ENCODE measurements around the gene MAML3. TPM values are rescaled to one million over a fixed set of nuclear protein-coding genes. Genes with fewer than 3 reads are reported as not detected.
"Not testable (repeated sequence)": the region's sequence is repeated elsewhere in the genome, so short reads cannot be mapped to it uniquely, and the experiment has no call there.

Gene MAML3
- total and polyA plus RNA-seq, 7 experiments from 2014 or later, result 0.53 to 9.4 (median 3.3) TPM

GRCh38 chr4:139704915-139705485 is 449.0 kb downstream of the MAML3 start:
- intact Hi-C loops (cut with micrococcal nuclease), result loop anchor here in 1 of 2 donors (5.0 kb wide), 1 partner anchor 48 kb away; no protein-coding TSS in a partner anchor
- H3K4me1 Mint-ChIP-seq, result peaks cover 0 to 2% (median 0%) of the 10 kb centered on the region in 7 donors
- Histone ChIP-seq H3K27me3 (ENCODE audit: control insufficient read depth in 2 of 2, insufficient read depth in 2 of 2, low read length in 2 of 2) (no peaks in the 10 kb centered on the region), H3K36me3 (ENCODE audit: control insufficient read depth in 2 of 3, insufficient read depth in 3 of 3, low read length in 3 of 3) (no peaks in the 10 kb centered on the region), H3K9me3 (ENCODE audit: control insufficient read depth in 2 of 3, low read length in 3 of 3) (no peaks in the 10 kb centered on the region), H3K4me1 (ENCODE audit: control insufficient read depth in 2 of 2, insufficient read depth in 2 of 2, low read length in 2 of 2) (no peaks in the 10 kb centered on the region), H3K27ac (ENCODE audit: low read depth, low read length) (no peak overlapping the region), H3K4me3 (ENCODE audit: low read length) (no peak overlapping the region)
- peaks cover 0 to 21% (median 4%) of the 10 kb centered on the region in 11 donors for H3K9me3 Mint-ChIP-seq
- ChIA-PET POLR2A (no interaction called here), CTCF (no interaction called here)
- ATAC-seq (no peak), DNase-seq (no peak)
- H3K27me3 Mint-ChIP-seq, result peaks cover 0 to 10% (median 0%) of the 10 kb centered on the region in 5 donors
- H3K4me3 Mint-ChIP-seq, result no peak overlapping the region
- peaks cover 0 to 44% (median 13%) of the 10 kb centered on the region in 5 donors for H3K36me3 Mint-ChIP-seq
- H3K27ac Mint-ChIP-seq, result no peak overlapping the region

GRCh38 chr4:139700568-139700967 is 453.4 kb downstream of the MAML3 start:
- ChIA-PET CTCF (no interaction called here), POLR2A (no interaction called here)
- no peaks in the 10 kb centered on the region for H3K36me3 ChIP-seq (ENCODE audit: control insufficient read depth in 2 of 3, insufficient read depth in 3 of 3, low read length in 3 of 3)
- no peak for DNase-seq
- no peaks in the 10 kb centered on the region for H3K4me1 ChIP-seq (ENCODE audit: control insufficient read depth in 2 of 2, insufficient read depth in 2 of 2, low read length in 2 of 2)
- no peak overlapping the region for H3K27ac ChIP-seq (ENCODE audit: low read depth, low read length)
- H3K9me3 ChIP-seq (ENCODE audit: control insufficient read depth in 2 of 3, low read length in 3 of 3), result no peaks in the 10 kb centered on the region
- H3K27me3 ChIP-seq (ENCODE audit: control insufficient read depth in 2 of 2, insufficient read depth in 2 of 2, low read length in 2 of 2), result no peaks in the 10 kb centered on the region
- H3K27me3 Mint-ChIP-seq, result peaks cover 0 to 4% (median 0%) of the 10 kb centered on the region in 5 donors
- no peak overlapping the region for H3K27ac Mint-ChIP-seq
- peaks cover 0 to 2% (median 0%) of the 10 kb centered on the region in 7 donors for H3K4me1 Mint-ChIP-seq
- ATAC-seq, result no peak
- intact Hi-C loops (cut with micrococcal nuclease), result loop anchor here in 1 of 2 donors (5.0 kb wide), 1 partner anchor 43 kb away; no protein-coding TSS in a partner anchor
- no peak overlapping the region for H3K4me3 Mint-ChIP-seq
- no peak overlapping the region for H3K4me3 ChIP-seq (ENCODE audit: low read length)
- peaks cover 7 to 38% (median 20%) of the 10 kb centered on the region in 5 donors for H3K36me3 Mint-ChIP-seq
- H3K9me3 Mint-ChIP-seq, result peaks cover 0 to 14% (median 5%) of the 10 kb centered on the region in 11 donors

DNA sequence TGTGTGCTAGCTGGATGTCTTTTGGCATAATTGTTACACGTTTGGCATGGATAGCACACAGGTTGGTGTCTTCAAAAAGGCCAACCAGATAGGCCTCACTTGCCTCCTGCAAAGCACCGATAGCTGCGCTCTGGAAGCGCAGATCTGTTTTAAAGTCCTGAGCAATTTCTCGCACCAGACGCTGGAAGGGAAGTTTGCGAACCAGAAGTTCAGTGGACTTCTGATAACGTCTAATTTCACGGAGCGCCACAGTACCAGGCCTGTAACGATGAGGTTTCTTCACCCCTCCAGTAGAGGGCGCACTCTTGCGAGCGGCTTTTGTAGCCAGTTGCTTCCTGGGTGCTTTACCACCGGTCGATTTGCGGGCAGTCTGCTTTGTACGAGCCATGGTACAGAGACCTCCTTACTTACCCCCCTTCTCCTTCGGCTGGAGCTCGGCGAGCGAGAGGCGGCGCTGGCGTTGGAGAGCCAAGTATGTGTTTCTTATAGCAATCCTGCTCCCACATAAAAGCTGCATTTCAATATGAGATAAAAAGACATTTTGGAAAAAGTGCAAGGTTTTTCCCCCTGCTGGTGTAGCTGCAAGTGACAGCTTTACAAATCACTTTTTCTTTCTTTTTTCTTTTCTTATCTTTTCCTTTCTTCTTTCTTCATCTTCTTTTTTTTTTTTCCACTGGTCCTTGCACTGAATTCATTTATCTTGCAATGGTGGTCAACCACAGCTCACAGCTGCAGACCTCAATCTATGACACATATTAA is 455.6 kb downstream of the MAML3 start:
- H3K4me1 Mint-ChIP-seq; intact Hi-C loops (cut with micrococcal nuclease); H3K27me3 ChIP-seq (ENCODE audit: control insufficient read depth in 2 of 2, insufficient read depth in 2 of 2, low read length in 2 of 2); H3K4me3 ChIP-seq (ENCODE audit: low read length); H3K4me3 Mint-ChIP-seq; POLR2A ChIA-PET; DNase-seq; H3K9me3 ChIP-seq (ENCODE audit: control insufficient read depth in 2 of 3, low read length in 3 of 3); H3K27ac Mint-ChIP-seq; H3K27me3 Mint-ChIP-seq; CTCF ChIA-PET; H3K27ac ChIP-seq (ENCODE audit: low read depth, low read length); H3K4me1 ChIP-seq (ENCODE audit: control insufficient read depth in 2 of 2, insufficient read depth in 2 of 2, low read length in 2 of 2); H3K36me3 ChIP-seq (ENCODE audit: control insufficient read depth in 2 of 3, insufficient read depth in 3 of 3, low read length in 3 of 3); ATAC-seq: not testable (repeated sequence)
- peaks cover 0 to 11% (median 4%) of the 10 kb centered on the region in 11 donors for H3K9me3 Mint-ChIP-seq
- peaks cover 0 to 29% (median 10%) of the 10 kb centered on the region in 5 donors for H3K36me3 Mint-ChIP-seq

DNA sequence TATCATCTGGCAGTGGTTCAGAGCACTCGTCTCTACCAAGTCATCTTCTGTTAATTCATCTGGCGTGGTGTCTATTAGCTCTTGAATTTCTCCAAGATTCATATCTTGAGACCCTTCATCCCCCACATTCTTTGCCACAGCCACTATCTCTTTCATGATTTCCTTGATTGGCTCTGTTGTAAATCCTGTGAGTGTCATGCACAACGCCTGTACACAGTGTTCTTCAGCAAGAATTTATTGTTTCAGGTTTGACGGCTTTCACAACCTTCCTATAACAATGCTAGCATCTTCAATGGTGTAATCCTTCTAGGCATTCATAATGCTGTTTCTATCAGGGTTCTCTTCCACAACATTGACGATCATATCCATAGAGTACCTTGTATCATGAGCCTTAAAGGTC is 457.5 kb downstream of the MAML3 start:
- H3K27ac Mint-ChIP-seq, result no peak overlapping the region
- no peak for DNase-seq
- Histone ChIP-seq H3K36me3 (ENCODE audit: control insufficient read depth in 2 of 3, insufficient read depth in 3 of 3, low read length in 3 of 3) (no peaks in the 10 kb centered on the region), H3K4me3 (ENCODE audit: low read length) (no peak overlapping the region), H3K27me3 (ENCODE audit: control insufficient read depth in 2 of 2, insufficient read depth in 2 of 2, low read length in 2 of 2) (no peaks in the 10 kb centered on the region), H3K27ac (ENCODE audit: low read depth, low read length) (no peak overlapping the region), H3K9me3 (ENCODE audit: control insufficient read depth in 2 of 3, low read length in 3 of 3) (no peaks in the 10 kb centered on the region), H3K4me1 (ENCODE audit: control insufficient read depth in 2 of 2, insufficient read depth in 2 of 2, low read length in 2 of 2) (no peaks in the 10 kb centered on the region)
- H3K36me3 Mint-ChIP-seq, result peaks cover 0 to 24% (median 9%) of the 10 kb centered on the region in 5 donors
- POLR2A ChIA-PET, result interaction anchor here (0.6 kb wide), 1 partner anchor 451 kb away, joined by 3 read pairs; no protein-coding TSS in a partner anchor
- ATAC-seq, result no peak
- intact Hi-C loops (cut with micrococcal nuclease), result no loop called here
- H3K27me3 Mint-ChIP-seq, result no peaks in the 10 kb centered on the region
- no peak overlapping the region for H3K4me3 Mint-ChIP-seq
- peaks cover 0 to 2% (median 0%) of the 10 kb centered on the region in 7 donors for H3K4me1 Mint-ChIP-seq
- CTCF ChIA-PET, result no interaction called here
- peaks cover 0 to 11% (median 4%) of the 10 kb centered on the region in 11 donors for H3K9me3 Mint-ChIP-seq

GRCh38 chr4:139694522-139695107 is 459.4 kb downstream of the MAML3 start:
- Mint-ChIP-seq H3K4me3 (no peak overlapping the region), H3K4me1 (peaks cover 0 to 5% (median 0%) of the 10 kb centered on the region in 7 donors), H3K27ac (no peak overlapping the region), H3K27me3 (no peaks in the 10 kb centered on the region), H3K36me3 (peaks cover 4 to 21% (median 9%) of the 10 kb centered on the region in 5 donors), H3K9me3 (peaks cover 0 to 11% (median 4%) of the 10 kb centered on the region in 11 donors)
- no peak for DNase-seq
- ChIA-PET CTCF (no interaction called here), POLR2A (no interaction called here)
- Histone ChIP-seq H3K27ac (ENCODE audit: low read depth, low read length) (no peak overlapping the region), H3K4me1 (ENCODE audit: control insufficient read depth in 2 of 2, insufficient read depth in 2 of 2, low read length in 2 of 2) (no peaks in the 10 kb centered on the region), H3K9me3 (ENCODE audit: control insufficient read depth in 2 of 3, low read length in 3 of 3) (no peaks in the 10 kb centered on the region), H3K27me3 (ENCODE audit: control insufficient read depth in 2 of 2, insufficient read depth in 2 of 2, low read length in 2 of 2) (no peaks in the 10 kb centered on the region), H3K36me3 (ENCODE audit: control insufficient read depth in 2 of 3, insufficient read depth in 3 of 3, low read length in 3 of 3) (no peaks in the 10 kb centered on the region), H3K4me3 (ENCODE audit: low read length) (no peak overlapping the region)
- ATAC-seq, result no peak
- intact Hi-C loops (cut with micrococcal nuclease), result no loop called here

- DNase-seq (no peak), ATAC-seq (peak; percentile 31)
- ChIA-PET CTCF (interaction anchor here (0.6 kb wide), 1 partner anchor 40 kb away, joined by 5 read pairs; no protein-coding TSS in a partner anchor), POLR2A (no interaction called here)
- H3K27me3 Mint-ChIP-seq, result no peaks in the 10 kb centered on the region
- H3K4me3 Mint-ChIP-seq, result no peak overlapping the region
- peaks cover 4 to 20% (median 4%) of the 10 kb centered on the region in 5 donors for H3K36me3 Mint-ChIP-seq
- Histone ChIP-seq H3K4me3 (ENCODE audit: low read length) (no peak overlapping the region), H3K27me3 (ENCODE audit: control insufficient read depth in 2 of 2, insufficient read depth in 2 of 2, low read length in 2 of 2) (no peaks in the 10 kb centered on the region), H3K9me3 (ENCODE audit: control insufficient read depth in 2 of 3, low read length in 3 of 3) (no peaks in the 10 kb centered on the region), H3K4me1 (ENCODE audit: control insufficient read depth in 2 of 2, insufficient read depth in 2 of 2, low read length in 2 of 2) (no peaks in the 10 kb centered on the region), H3K27ac (ENCODE audit: low read depth, low read length) (no peak overlapping the region), H3K36me3 (ENCODE audit: control insufficient read depth in 2 of 3, insufficient read depth in 3 of 3, low read length in 3 of 3) (no peaks in the 10 kb centered on the region)
- no peak overlapping the region for H3K27ac Mint-ChIP-seq
- intact Hi-C loops (cut with micrococcal nuclease), result no loop called here
- H3K4me1 Mint-ChIP-seq, result peaks cover 0 to 8% (median 0%) of the 10 kb centered on the region in 7 donors
- H3K9me3 Mint-ChIP-seq, result peaks cover 0 to 9% (median 2%) of the 10 kb centered on the region in 11 donors
Observed at GRCh38 chr4:139692309-139693012, 461.5 kb downstream of the MAML3 start.

All from naive thymus-derived CD4-positive, alpha-beta T cell (primary cell).